WTC11 (cell line): ENCODE results near the gene PLEKHM3.
A peak's percentile ranks its signal among the peaks of the same experiment; 100 is the strongest.

Source experiments
- FOXJ3 ChIP-seq: sonication (generic); formaldehyde crosslinking; IDR thresholded peaks from 2 replicates; pipeline ENCODE4 v1.9.0; 2021; ENCODE audit warnings: missing genetic modification reagents, mild to moderate bottlenecking, borderline replicate concordance
- FOXP1 ChIP-seq: sonication (generic); formaldehyde crosslinking; IDR thresholded peaks from 2 replicates; pipeline ENCODE4 v1.8.0; 2022; ENCODE audit warnings: missing genetic modification reagents, mild to moderate bottlenecking, moderate library complexity, borderline replicate concordance
- NFYB ChIP-seq: sonication (generic); formaldehyde crosslinking; conservative IDR thresholded peaks from 2 replicates; pipeline ENCODE4 v1.8.0; 2022; ENCODE audit warnings: low read depth, missing genetic modification reagents
- NR1H2 ChIP-seq: sonication (generic); formaldehyde crosslinking; IDR thresholded peaks from 2 replicates; pipeline ENCODE4 v1.9.0; 2021; ENCODE audit warnings: mild to moderate bottlenecking, moderate library complexity, missing genetic modification reagents
- SMAD4 ChIP-seq: sonication (generic); formaldehyde crosslinking; IDR thresholded peaks from 2 replicates; pipeline ENCODE4 v1.8.0; 2022; ENCODE audit warnings: mild to moderate bottlenecking, missing genetic modification reagents
- SP1 ChIP-seq: sonication (generic); formaldehyde crosslinking; conservative IDR thresholded peaks from 2 replicates; pipeline ENCODE4 v1.8.1; 2022; ENCODE audit warnings: missing genetic modification reagents
- ZNF121 ChIP-seq: sonication (generic); formaldehyde crosslinking; IDR thresholded peaks from 2 replicates; pipeline ENCODE4 v1.8.0; 2023; ENCODE audit warnings: missing genetic modification reagents
- ZNF263 ChIP-seq: sonication (generic); formaldehyde crosslinking; IDR thresholded peaks from 2 replicates; pipeline ENCODE4 v1.8.1; 2022; ENCODE audit warnings: low read depth, mild to moderate bottlenecking, moderate library complexity, missing genetic modification reagents
- ZNF671 ChIP-seq: fragments of 250-450 bp; sonication (Bioruptor Pico); IDR thresholded peaks from 2 replicates; pipeline ENCODE4 v1.8.0; 2021; ENCODE audit warnings: mild to moderate bottlenecking
- TF ChIP-seq, protein P1 (sequence below): fragments of 200-600 bp; IDR thresholded peaks from 2 replicates; pipeline ENCODE4 v1.8.0; 2022; ENCODE audit warnings: antibody characterized with exemption
- TF ChIP-seq, protein P2 (sequence below): fragments of 250-450 bp; sonication (Bioruptor Pico); IDR thresholded peaks from 2 replicates; pipeline ENCODE4 v1.9.0; 2021; ENCODE audit warnings: mild to moderate bottlenecking, borderline replicate concordance
- TF ChIP-seq, protein P3 (sequence below): sonication (generic); formaldehyde crosslinking; IDR thresholded peaks from 2 replicates; pipeline ENCODE4 v1.8.1; 2022; ENCODE audit warnings: low read depth, missing genetic modification reagents, borderline replicate concordance

DNA sequence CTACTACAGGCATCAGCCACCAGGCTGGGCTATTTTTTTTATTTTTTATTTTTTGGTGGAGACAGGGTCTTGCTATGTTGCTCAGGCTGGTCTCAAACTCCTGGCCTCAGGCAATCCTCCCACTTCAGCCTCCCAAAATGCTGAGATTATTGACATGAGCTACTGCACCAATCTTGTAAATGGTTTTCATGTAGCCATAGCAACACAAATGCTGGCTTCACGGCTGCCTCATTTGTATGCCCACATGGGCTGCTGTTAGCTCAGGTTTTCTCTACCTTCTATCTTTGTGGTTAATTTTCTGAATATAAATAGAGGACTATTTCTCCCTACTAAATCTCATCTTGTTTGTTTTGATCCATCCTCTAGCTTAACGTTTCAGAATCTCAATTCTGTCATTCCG, 58.2 kb downstream of the PLEKHM3 start:
- TF ChIP-seq SP1 (no peak), ZNF263 (CRISPR knock-in tag) (no peak), ZNF671 (CRISPR knock-in tag) (no peak), ZNF121 (CRISPR knock-in tag) (peak; percentile 46; the same call in 1 of the 2 replicates), FOXJ3 (CRISPR knock-in tag) (no peak), SMAD4 (CRISPR knock-in tag) (no peak), FOXP1 (CRISPR knock-in tag) (no peak), NFYB (no peak), NR1H2 (CRISPR knock-in tag) (no peak)
- TF ChIP-seq, protein P1, sequence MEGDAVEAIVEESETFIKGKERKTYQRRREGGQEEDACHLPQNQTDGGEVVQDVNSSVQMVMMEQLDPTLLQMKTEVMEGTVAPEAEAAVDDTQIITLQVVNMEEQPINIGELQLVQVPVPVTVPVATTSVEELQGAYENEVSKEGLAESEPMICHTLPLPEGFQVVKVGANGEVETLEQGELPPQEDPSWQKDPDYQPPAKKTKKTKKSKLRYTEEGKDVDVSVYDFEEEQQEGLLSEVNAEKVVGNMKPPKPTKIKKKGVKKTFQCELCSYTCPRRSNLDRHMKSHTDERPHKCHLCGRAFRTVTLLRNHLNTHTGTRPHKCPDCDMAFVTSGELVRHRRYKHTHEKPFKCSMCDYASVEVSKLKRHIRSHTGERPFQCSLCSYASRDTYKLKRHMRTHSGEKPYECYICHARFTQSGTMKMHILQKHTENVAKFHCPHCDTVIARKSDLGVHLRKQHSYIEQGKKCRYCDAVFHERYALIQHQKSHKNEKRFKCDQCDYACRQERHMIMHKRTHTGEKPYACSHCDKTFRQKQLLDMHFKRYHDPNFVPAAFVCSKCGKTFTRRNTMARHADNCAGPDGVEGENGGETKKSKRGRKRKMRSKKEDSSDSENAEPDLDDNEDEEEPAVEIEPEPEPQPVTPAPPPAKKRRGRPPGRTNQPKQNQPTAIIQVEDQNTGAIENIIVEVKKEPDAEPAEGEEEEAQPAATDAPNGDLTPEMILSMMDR: no peak
- TF ChIP-seq, protein P2, sequence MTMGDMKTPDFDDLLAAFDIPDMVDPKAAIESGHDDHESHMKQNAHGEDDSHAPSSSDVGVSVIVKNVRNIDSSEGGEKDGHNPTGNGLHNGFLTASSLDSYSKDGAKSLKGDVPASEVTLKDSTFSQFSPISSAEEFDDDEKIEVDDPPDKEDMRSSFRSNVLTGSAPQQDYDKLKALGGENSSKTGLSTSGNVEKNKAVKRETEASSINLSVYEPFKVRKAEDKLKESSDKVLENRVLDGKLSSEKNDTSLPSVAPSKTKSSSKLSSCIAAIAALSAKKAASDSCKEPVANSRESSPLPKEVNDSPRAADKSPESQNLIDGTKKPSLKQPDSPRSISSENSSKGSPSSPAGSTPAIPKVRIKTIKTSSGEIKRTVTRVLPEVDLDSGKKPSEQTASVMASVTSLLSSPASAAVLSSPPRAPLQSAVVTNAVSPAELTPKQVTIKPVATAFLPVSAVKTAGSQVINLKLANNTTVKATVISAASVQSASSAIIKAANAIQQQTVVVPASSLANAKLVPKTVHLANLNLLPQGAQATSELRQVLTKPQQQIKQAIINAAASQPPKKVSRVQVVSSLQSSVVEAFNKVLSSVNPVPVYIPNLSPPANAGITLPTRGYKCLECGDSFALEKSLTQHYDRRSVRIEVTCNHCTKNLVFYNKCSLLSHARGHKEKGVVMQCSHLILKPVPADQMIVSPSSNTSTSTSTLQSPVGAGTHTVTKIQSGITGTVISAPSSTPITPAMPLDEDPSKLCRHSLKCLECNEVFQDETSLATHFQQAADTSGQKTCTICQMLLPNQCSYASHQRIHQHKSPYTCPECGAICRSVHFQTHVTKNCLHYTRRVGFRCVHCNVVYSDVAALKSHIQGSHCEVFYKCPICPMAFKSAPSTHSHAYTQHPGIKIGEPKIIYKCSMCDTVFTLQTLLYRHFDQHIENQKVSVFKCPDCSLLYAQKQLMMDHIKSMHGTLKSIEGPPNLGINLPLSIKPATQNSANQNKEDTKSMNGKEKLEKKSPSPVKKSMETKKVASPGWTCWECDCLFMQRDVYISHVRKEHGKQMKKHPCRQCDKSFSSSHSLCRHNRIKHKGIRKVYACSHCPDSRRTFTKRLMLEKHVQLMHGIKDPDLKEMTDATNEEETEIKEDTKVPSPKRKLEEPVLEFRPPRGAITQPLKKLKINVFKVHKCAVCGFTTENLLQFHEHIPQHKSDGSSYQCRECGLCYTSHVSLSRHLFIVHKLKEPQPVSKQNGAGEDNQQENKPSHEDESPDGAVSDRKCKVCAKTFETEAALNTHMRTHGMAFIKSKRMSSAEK (CRISPR knock-in tag): no peak
- TF ChIP-seq, protein P3, sequence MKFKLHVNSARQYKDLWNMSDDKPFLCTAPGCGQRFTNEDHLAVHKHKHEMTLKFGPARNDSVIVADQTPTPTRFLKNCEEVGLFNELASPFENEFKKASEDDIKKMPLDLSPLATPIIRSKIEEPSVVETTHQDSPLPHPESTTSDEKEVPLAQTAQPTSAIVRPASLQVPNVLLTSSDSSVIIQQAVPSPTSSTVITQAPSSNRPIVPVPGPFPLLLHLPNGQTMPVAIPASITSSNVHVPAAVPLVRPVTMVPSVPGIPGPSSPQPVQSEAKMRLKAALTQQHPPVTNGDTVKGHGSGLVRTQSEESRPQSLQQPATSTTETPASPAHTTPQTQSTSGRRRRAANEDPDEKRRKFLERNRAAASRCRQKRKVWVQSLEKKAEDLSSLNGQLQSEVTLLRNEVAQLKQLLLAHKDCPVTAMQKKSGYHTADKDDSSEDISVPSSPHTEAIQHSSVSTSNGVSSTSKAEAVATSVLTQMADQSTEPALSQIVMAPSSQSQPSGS (CRISPR knock-in tag): no peak
